ENCODE measurements around the gene LRRC38. TPM values are rescaled to one million over a fixed set of nuclear protein-coding genes. Genes with fewer than 3 reads are reported as not detected.

The LRRC38 gene
- total and polyA plus RNA-seq, 2 of the 8 experiments (the other 6 are each of a cell fraction or from before 2014, with no cell fraction given): 0.17 to 0.63 TPM

- TF ChIP-seq TBP (IDR thresholded peaks at IDR 0.05; ENCODE audit: low read depth, low read length) (no peak), SIRT6 (IDR thresholded peaks at IDR 0.05; ENCODE audit: low read length) (no peak), CBX8 (IDR thresholded peaks at IDR 0.05; ENCODE audit: borderline replicate concordance, low read depth, low read length) (no peak), EGR1 (IDR thresholded peaks at IDR 0.05; ENCODE audit: borderline replicate concordance, low read depth, low read length) (no peak), SAP30 (IDR thresholded peaks at IDR 0.05; ENCODE audit: insufficient read depth, insufficient replicate concordance, low read length) (no peak), CHD7 (IDR thresholded peaks at IDR 0.05; ENCODE audit: insufficient replicate concordance, low read length) (no peak), EZH2 (IDR thresholded peaks at IDR 0.05; ENCODE audit: low read depth, low read length, severe bottlenecking) (no peak), ASH2L (IDR thresholded peaks at IDR 0.05; ENCODE audit: low read length) (no peak)
- TF ChIP-seq, protein P1, sequence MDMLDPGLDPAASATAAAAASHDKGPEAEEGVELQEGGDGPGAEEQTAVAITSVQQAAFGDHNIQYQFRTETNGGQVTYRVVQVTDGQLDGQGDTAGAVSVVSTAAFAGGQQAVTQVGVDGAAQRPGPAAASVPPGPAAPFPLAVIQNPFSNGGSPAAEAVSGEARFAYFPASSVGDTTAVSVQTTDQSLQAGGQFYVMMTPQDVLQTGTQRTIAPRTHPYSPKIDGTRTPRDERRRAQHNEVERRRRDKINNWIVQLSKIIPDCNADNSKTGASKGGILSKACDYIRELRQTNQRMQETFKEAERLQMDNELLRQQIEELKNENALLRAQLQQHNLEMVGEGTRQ (IDR thresholded peaks at IDR 0.05; ENCODE audit: low read length): no peak
Observed at GRCh38 chr1:13494712-13495111, 19.1 kb downstream of the LRRC38 start (continued).
